ENCODE results near the gene CA10. TPM values are rescaled to one million over a fixed set of nuclear protein-coding genes. Genes with fewer than 3 reads are reported as not detected.

Gene CA10
- total and polyA plus RNA-seq, 8 donors = 0.09 to 2.0 (median 0.27) TPM; not detected in 4

- DNase-seq (no peak), FAIRE-seq (no peak), ATAC-seq (no peak)
- 72 to 90% methylated on average over 2 of the region's 2 CpGs for WGBS, 2 donors
- Histone ChIP-seq H3K4me1 (no peaks in the 10 kb centered on the region), H3K36me3 (no peaks in the 10 kb centered on the region), H3K27me3 (peaks cover 0 to 6% (median 0%) of the 10 kb centered on the region in 4 donors), H3K9me3 (no peaks in the 10 kb centered on the region), H3K4me3 (no peak overlapping the region), H3K27ac (no peak overlapping the region)
- intact Hi-C loops (cut with DNase I) = no loop called here
- TF ChIP-seq CTCF (IDR thresholded peaks at IDR 0.05) = no peak
Measured at GRCh38 chr17:52191491-52191890, 33.0 kb upstream of the CA10 start.

- WGBS, 2 donors = 8 to 13% methylated on average over 3 of the region's 3 CpGs
- peaks cover 0 to 6% (median 0%) of the 10 kb centered on the region in 4 donors for H3K27me3 ChIP-seq
- intact Hi-C loops (cut with DNase I) = no loop called here
- peaks cover 0 to 5% (median 0%) of the 10 kb centered on the region in 3 donors for H3K4me1 ChIP-seq
- TF ChIP-seq CTCF (IDR thresholded peaks at IDR 0.05) = no peak
- ATAC-seq (peak in 2 of 4 donors; percentile 48 to 63), DNase-seq (no peak), FAIRE-seq (no peak)
- H3K9me3 ChIP-seq = no peaks in the 10 kb centered on the region
- no peaks in the 10 kb centered on the region for H3K36me3 ChIP-seq
- H3K27ac ChIP-seq = no peak overlapping the region
- H3K4me3 ChIP-seq = no peak overlapping the region
Measured at GRCh38 chr17:52181782-52182181, 23.3 kb upstream of the CA10 start.

GRCh38 chr17:52178012-52178411 lies 19.5 kb upstream of the CA10 start:
- no peak overlapping the region for H3K27ac ChIP-seq
- DNase-seq (no peak), ATAC-seq (no peak), FAIRE-seq (no peak)
- TF ChIP-seq CTCF (IDR thresholded peaks at IDR 0.05) = no peak
- no peak overlapping the region for H3K4me3 ChIP-seq
- peaks cover 0 to 6% (median 2%) of the 10 kb centered on the region in 4 donors for H3K27me3 ChIP-seq
- H3K4me1 ChIP-seq = peaks cover 0 to 5% (median 0%) of the 10 kb centered on the region in 3 donors
- no peaks in the 10 kb centered on the region for H3K36me3 ChIP-seq
- intact Hi-C loops (cut with DNase I) = no loop called here
- H3K9me3 ChIP-seq = no peaks in the 10 kb centered on the region
- 10 to 16% methylated on average over 5 of the region's 5 CpGs for WGBS, 2 donors

- peak in 2 of 4 donors; percentile 28 to 35 for TF ChIP-seq CTCF (IDR thresholded peaks at IDR 0.05)
- ATAC-seq (peak in 3 of 4 donors; percentile 43 to 69 (median 54)), DNase-seq (peak in 2 of 6 donors; percentile 12 to 28), FAIRE-seq (no peak)
- no peak overlapping the region for H3K4me3 ChIP-seq
- no peaks in the 10 kb centered on the region for H3K9me3 ChIP-seq
- intact Hi-C loops (cut with DNase I) = no loop called here
- H3K27ac ChIP-seq = no peak overlapping the region
- no peaks in the 10 kb centered on the region for H3K36me3 ChIP-seq
- 26 to 51% methylated on average over 1 of the region's 1 CpG for WGBS, 2 donors
- peaks cover 0 to 4% (median 1%) of the 10 kb centered on the region in 4 donors for H3K27me3 ChIP-seq
- H3K4me1 ChIP-seq = no peaks in the 10 kb centered on the region
Measured at GRCh38 chr17:52170963-52171572, 12.6 kb upstream of the CA10 start.

- FAIRE-seq (no peak), DNase-seq (no peak), ATAC-seq (no peak)
- Histone ChIP-seq H3K4me3 (no peak overlapping the region), H3K27ac (no peak overlapping the region), H3K4me1 (peaks cover 0 to 11% (median 0%) of the 10 kb centered on the region in 3 donors), H3K36me3 (no peaks in the 10 kb centered on the region), H3K9me3 (no peaks in the 10 kb centered on the region), H3K27me3 (peaks cover 4 to 54% (median 11%) of the 10 kb centered on the region in 4 donors)
- TF ChIP-seq CTCF (IDR thresholded peaks at IDR 0.05) = no peak
- intact Hi-C loops (cut with DNase I) = no loop called here
- 8 to 10% methylated on average over 17 of the region's 17 CpGs for WGBS, 2 donors
Measured at GRCh38 chr17:52160136-52160567, 1.6 kb upstream of the CA10 start.
